AG04450 (cell line): ENCODE results near the gene AK5. TPM values are rescaled to one million over a fixed set of nuclear protein-coding genes. Genes with fewer than 3 reads are reported as not detected.
A peak's percentile ranks its signal among the peaks of the same experiment; 100 is the strongest.

Source experiments
- CTCF ChIA-PET: fragments of 300-600, 350-600 bp; formaldehyde crosslinking; extraction: SDS; loops from one replicate; lab custom pipeline; 2022; ENCODE audit warnings: antibody characterized with exemption, inconsistent platforms; lab: Charles Lee
- POLR2A ChIA-PET: fragments of 350-600 bp; formaldehyde crosslinking; extraction: SDS; loops from one replicate; lab custom pipeline; 2021; ENCODE audit warnings: antibody characterized with exemption, inconsistent platforms; lab: Yijun Ruan, JAX
- DNase-seq: peaks from one replicate; pipeline ENCODE4 v3.0.0-alpha.2; 2011; ENCODE audit warnings: low read depth, low spot score
- H3K27ac ChIP-seq: one replicate; pipeline ENCODE4 v1.5.1; 2012; ENCODE audit warnings: low read depth, low read length, control low read depth
- H3K27me3 ChIP-seq: one replicate; pipeline ENCODE4 v1.6.0; 2012; ENCODE audit warnings: low read length; ENCODE audit not compliant: control insufficient read depth, insufficient read depth
- H3K4me3 ChIP-seq: 2 replicates; pipeline ENCODE4 v1.5.1; 2011; ENCODE audit warnings: mild to moderate bottlenecking, low read depth, low read length, control low read depth
- H3K9me3 ChIP-seq: 2 replicates; pipeline ENCODE4 v1.5.1; 2012; ENCODE audit warnings: low read length; ENCODE audit not compliant: control insufficient read depth, insufficient read depth
- polyA plus RNA-seq: library from polyadenylated mRNA; depleted of rRNA; stranded (reverse); fragments of >200 nt; gene quantifications from 2 replicates; pipeline ENCODE4 v1.2.3, GENCODE V29; 2011
- TF ChIP-seq, protein P1 (sequence below): IDR thresholded peaks from 2 replicates; pipeline ENCODE4 v1.5.1; 2011; ENCODE audit warnings: low read depth, low read length, control low read depth, inconsistent platforms

Gene AK5
- polyA plus RNA-seq, 1 experiment: 45.1 TPM

DNA sequence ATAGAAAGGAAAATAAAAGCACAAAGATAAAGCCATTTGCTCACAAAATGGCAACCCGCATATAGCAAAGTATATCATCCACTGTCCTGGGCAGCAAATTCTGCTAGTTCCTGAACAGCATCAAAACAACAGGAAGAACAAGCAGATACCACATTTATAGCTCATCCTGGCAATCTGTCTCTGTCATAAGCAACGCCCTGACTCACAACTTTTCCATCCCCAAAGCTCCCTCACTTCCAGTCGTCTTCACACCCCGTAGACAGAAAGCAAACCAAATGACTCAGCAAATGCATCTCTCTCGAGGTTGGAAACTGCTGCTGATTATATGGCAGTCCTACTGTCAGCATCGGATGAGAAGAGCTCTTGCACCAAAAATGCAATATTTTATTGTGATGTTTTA is 65.8 kb downstream of the AK5 start:
- Histone ChIP-seq H3K9me3 (no peaks in the 10 kb centered on the region), H3K4me3 (no peak overlapping the region), H3K27ac (no peak overlapping the region), H3K27me3 (no peaks in the 10 kb centered on the region)
- TF ChIP-seq, protein P1, sequence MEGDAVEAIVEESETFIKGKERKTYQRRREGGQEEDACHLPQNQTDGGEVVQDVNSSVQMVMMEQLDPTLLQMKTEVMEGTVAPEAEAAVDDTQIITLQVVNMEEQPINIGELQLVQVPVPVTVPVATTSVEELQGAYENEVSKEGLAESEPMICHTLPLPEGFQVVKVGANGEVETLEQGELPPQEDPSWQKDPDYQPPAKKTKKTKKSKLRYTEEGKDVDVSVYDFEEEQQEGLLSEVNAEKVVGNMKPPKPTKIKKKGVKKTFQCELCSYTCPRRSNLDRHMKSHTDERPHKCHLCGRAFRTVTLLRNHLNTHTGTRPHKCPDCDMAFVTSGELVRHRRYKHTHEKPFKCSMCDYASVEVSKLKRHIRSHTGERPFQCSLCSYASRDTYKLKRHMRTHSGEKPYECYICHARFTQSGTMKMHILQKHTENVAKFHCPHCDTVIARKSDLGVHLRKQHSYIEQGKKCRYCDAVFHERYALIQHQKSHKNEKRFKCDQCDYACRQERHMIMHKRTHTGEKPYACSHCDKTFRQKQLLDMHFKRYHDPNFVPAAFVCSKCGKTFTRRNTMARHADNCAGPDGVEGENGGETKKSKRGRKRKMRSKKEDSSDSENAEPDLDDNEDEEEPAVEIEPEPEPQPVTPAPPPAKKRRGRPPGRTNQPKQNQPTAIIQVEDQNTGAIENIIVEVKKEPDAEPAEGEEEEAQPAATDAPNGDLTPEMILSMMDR: no peak
- POLR2A ChIA-PET: no interaction called here
- peak; percentile 48 for DNase-seq
- CTCF ChIA-PET: interaction anchor here (1.2 kb wide), 1 partner anchor 209 kb away, joined by 3 read pairs; no protein-coding TSS in a partner anchor

DNA sequence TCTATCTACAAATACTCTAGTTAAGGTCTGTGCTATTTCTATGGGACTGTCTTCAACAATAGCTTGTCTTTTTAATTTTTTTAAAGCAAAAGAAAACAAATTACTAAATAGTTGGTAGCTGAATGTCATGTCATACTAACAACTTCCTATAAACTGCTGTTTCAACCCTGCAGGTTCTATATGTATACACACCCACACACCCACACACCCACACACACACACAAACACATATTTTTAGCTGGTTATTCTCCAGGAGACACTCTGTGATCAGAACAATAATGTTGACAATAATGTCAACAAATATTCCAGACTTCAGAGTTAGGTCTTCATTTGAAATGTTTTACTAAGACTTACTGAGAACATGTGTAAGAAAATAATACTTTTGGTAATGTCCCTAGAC is 66.7 kb downstream of the AK5 start:
- ChIA-PET POLR2A (interaction anchor here (1.0 kb wide), 1 partner anchor 22 kb away, joined by 3 read pairs; no protein-coding TSS in a partner anchor), CTCF (interaction anchor here (1.2 kb wide), 1 partner anchor 208 kb away, joined by 3 read pairs; no protein-coding TSS in a partner anchor)
- TF ChIP-seq, protein P1: no peak
- Histone ChIP-seq H3K27ac (no peak overlapping the region), H3K4me3 (no peak overlapping the region), H3K9me3 (no peaks in the 10 kb centered on the region), H3K27me3 (no peaks in the 10 kb centered on the region)
- no peak for DNase-seq

DNA sequence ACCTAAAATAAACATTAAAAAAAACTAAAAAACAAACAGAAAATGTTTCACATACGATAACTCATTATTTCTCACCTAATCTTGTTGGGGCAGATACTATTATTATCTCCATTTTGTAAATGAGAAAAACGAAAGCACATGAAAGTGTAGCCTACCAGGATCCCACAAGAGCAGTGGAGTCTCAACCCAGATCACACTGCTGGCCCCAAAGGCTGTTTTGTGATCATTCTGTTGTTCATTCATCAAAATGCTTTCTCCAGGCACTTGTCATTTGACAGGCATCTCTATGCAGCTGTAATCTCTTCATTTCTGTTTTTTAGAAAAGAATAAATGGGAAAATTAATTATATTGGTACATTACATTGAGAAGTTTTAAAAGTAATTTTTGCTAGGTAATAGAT is 67.5 kb downstream of the AK5 start:
- no peak for DNase-seq
- ChIA-PET POLR2A (no interaction called here), CTCF (no interaction called here)
- TF ChIP-seq, protein P1: no peak
- no peaks in the 10 kb centered on the region for H3K27me3 ChIP-seq
- no peak overlapping the region for H3K4me3 ChIP-seq
- H3K27ac ChIP-seq: no peak overlapping the region
- no peaks in the 10 kb centered on the region for H3K9me3 ChIP-seq

DNA sequence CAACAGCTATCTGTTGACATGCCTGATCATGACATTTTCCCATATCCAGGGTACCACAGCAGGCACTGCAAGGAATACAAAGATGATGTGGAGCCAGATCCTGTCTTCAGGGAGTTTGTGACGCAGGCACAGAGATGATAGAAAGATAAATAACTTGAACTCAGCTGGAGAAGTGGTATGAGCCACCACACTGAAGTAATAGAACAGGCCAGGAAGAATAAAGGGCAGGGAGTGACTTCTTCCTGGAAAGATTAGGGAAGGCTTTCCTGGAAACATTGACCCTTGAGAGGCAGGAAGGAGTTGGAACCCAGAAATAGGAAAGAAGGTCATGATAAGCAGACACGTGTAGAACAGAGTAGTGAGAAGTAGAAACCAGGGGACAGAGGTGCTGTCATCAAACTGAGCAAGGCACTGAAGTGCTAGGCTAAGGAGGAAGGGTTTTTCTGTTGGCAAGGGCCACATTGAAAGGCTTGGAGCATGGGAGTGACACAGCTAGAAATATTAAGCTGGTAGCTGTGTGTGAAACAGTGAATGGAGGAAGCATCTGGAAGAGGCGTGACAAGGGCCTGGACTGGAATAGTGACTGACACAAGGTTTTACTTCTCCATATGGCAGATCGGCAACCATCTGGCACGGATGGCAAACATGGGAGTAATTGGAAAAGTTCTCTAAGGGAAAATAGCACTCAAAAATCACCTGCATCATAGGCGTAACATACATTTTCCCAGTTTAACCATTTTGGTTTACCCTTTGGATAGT is 68.4 kb downstream of the AK5 start:
- no peak for DNase-seq
- CTCF ChIA-PET: no interaction called here
- Histone ChIP-seq H3K27me3 (no peaks in the 10 kb centered on the region), H3K27ac (no peak overlapping the region), H3K9me3 (no peaks in the 10 kb centered on the region), H3K4me3 (no peak overlapping the region)
- TF ChIP-seq, protein P1: no peak
- POLR2A ChIA-PET: no interaction called here

DNA sequence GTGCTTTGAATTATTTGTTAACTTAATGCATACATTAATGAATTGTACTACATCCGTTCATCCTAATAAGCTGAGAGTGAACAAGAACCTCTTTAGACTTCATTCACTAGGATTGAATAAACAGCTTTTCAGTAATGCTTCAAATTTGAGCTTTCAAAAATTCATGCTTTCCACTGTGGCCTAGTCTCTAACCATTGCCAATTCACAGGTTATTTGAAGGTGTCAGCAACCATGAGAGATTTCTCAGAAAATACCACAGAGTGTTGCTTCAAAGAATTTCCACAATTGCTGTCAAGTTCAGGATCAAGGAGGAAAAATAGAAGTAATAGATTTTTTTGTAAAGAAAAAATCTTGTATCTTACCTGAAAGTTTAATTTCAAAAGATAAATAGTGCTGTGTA is 72.7 kb downstream of the AK5 start:
- Histone ChIP-seq H3K27me3 (no peaks in the 10 kb centered on the region), H3K9me3 (no peaks in the 10 kb centered on the region), H3K4me3 (no peak overlapping the region), H3K27ac (no peak overlapping the region)
- ChIA-PET CTCF (interaction anchor here (0.5 to 0.6 kb wide), 2 partner anchors 63 to 182 kb away, joined by 3 read pairs; no protein-coding TSS in a partner anchor), POLR2A (no interaction called here)
- TF ChIP-seq, protein P1: no peak
- DNase-seq: no peak
